Breast epithelium (tissue), 3 donors: ENCODE results near the gene CTTNBP2.

Source experiments
- POLR2A ChIP-seq: fragments of 450-650 bp; IDR thresholded peaks from one replicate; pipeline ENCODE4 v1.6.1; 2016; ENCODE audit warnings: antibody characterized with exemption, mild to moderate bottlenecking, moderate library complexity
- POLR2AphosphoS5 ChIP-seq, 3 donors: sonication (generic); formaldehyde crosslinking; IDR thresholded peaks; one replicate each; pipeline ENCODE4 v1.6.1; 2017; ENCODE audit warnings: antibody characterized with exemption in 3 of 3
- TF ChIP-seq, protein P1 (sequence below), 3 donors: fragments of 450-650 bp; IDR thresholded peaks; one replicate each; pipeline ENCODE4 v1.5.1; 2016 to 2017; ENCODE audit warnings: antibody characterized with exemption in 3 of 3, mild to moderate bottlenecking in 3 of 3, moderate library complexity in 3 of 3

DNA sequence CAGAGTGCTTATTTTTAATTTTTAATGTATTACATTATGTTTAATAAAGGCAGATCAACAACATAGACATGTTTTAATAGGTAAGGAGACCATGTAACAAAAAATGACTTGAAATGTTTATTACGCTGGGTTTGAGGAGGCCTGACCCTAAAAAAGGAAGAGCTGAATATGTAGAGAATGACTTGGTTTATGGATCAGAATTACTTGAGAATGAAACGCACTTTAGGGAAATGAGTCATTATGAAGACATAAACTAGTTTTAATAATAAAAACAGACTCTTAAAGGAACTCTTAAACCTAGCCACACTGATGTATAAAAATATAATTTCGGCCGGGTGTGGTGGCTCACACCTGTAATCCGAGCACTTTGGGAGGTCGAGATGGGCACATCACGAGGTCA, 56.5 kb downstream of the CTTNBP2 start:
- TF ChIP-seq, protein P1, sequence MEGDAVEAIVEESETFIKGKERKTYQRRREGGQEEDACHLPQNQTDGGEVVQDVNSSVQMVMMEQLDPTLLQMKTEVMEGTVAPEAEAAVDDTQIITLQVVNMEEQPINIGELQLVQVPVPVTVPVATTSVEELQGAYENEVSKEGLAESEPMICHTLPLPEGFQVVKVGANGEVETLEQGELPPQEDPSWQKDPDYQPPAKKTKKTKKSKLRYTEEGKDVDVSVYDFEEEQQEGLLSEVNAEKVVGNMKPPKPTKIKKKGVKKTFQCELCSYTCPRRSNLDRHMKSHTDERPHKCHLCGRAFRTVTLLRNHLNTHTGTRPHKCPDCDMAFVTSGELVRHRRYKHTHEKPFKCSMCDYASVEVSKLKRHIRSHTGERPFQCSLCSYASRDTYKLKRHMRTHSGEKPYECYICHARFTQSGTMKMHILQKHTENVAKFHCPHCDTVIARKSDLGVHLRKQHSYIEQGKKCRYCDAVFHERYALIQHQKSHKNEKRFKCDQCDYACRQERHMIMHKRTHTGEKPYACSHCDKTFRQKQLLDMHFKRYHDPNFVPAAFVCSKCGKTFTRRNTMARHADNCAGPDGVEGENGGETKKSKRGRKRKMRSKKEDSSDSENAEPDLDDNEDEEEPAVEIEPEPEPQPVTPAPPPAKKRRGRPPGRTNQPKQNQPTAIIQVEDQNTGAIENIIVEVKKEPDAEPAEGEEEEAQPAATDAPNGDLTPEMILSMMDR (IDR thresholded peaks at IDR 0.05), result no peak
- TF ChIP-seq POLR2AphosphoS5 (IDR thresholded peaks at IDR 0.05) (no peak), POLR2A (no peak)
